NCI-H1048 (cell line): ENCODE results near the gene DUS2.

Experiments used
- DNase-seq: peaks from one replicate; lab custom pipeline; 2025; lab: John Stamatoyannopoulos, UW

DUS2 gene

GRCh38 chr16:68046106-68046505 is 23.0 kb downstream of the DUS2 start:
- no peak for DNase-seq

DNA sequence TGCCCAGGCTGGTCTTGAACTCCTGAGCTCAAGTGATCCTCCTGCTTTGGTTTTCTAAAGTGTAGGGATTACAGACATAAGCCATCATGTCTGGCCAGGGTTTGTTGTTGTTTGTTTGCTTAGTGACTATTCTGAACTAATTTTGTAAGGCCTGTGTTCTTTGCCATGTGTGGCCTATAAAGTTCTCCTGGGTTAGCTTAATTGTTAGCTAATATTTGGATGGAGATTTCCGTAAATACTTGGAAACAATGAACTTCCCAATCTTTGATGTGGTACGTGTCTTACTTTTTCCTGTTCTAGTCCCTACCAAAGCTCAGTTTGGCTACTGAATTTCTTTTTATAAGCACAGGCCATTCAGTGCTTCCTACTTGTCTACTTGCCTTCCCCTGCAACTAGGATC is 24.9 kb downstream of the DUS2 start:
- no peak for DNase-seq

DNA sequence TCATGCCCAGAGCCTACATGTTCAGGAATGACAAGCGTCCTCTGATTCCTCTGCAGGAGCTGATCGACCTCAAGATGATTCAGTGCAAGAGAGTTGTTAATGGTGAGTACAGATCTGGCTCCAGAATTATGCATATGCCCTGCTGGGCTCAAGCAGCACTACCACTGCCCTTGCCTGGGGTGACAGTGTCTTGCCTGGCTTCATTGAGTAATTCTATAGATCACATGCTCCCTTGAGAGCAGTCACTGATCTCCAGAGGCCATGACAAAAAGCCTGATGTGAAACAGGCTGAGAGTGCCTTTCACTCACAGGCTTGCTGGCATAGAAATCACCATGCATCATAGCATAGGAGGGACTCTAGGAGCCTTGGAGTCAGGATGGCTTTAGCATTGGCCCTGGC is 26.4 kb downstream of the DUS2 start:
- DNase-seq = no peak

- DNase-seq = no peak
These were observed 32.3 kb downstream of the DUS2 start for GRCh38 chr16:68055395-68055794.

GRCh38 chr16:68059804-68060203 is 36.7 kb downstream of the DUS2 start:
- DNase-seq = no peak

GRCh38 chr16:68061396-68061795 is 38.3 kb downstream of the DUS2 start:
- no peak for DNase-seq

GRCh38 chr16:68062910-68063393 is 39.9 kb downstream of the DUS2 start:
- DNase-seq = no peak

GRCh38 chr16:68064791-68065365 is 41.8 kb downstream of the DUS2 start:
- DNase-seq = no peak

DNA sequence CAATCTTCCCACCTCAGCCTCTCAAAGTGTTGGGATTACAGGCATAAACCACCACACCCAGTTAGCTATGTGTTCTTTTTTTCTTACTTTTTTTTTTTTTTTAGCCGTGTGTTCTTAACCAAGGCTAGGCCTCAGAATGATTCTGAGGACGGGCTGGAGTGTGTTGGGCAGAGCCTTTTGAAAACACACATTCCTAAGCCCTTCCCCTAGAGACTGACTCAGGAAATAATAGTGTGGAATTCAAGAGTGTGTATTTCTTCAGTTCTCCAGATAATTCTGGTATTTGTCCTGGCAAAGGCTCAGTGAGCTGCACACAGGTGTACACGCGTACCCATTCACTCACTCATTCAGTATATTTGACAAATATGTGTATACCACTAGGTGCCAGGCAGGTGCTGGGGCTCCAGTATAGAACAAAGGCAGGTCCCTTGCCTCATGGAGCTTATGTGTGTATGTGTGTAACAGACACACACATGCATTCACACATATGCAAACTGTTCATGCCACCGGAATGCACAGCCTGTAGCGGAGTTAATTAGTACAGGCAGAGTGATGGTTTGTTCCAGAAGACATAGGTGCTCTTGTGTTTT is 42.7 kb downstream of the DUS2 start:
- no peak for DNase-seq

- no peak for DNase-seq
These were observed 43.7 kb downstream of the DUS2 start for GRCh38 chr16:68066763-68067162.

- no peak for DNase-seq
These were observed 45.8 kb downstream of the DUS2 start for GRCh38 chr16:68068926-68069325.

- no peak for DNase-seq
These were observed 46.6 kb downstream of the DUS2 start for GRCh38 chr16:68069511-68070248.

DNA sequence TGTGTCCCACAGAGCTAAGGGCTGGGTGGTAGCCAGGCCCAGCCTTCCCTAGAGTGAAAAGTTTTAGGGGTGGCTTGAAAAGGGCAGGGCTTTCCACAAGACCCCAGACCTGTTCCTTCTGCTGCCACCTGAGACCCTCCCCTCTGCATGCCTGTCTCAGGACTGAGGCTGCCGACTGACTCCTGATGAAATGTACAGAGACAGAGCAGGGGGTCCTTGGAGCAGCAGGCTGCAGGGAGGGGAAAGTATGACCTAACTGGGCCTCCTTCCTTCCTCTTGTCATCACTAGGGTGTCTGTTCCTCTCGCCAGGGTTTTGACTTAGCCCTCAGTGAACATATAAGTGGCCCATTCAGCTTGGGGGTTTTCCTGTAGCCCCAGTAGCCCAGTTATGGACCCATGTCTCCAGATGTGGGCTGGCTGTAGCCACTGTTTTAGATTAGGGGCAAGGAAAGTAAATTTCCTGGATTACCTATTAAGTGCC is 47.2 kb downstream of the DUS2 start:
- no peak for DNase-seq

DNA sequence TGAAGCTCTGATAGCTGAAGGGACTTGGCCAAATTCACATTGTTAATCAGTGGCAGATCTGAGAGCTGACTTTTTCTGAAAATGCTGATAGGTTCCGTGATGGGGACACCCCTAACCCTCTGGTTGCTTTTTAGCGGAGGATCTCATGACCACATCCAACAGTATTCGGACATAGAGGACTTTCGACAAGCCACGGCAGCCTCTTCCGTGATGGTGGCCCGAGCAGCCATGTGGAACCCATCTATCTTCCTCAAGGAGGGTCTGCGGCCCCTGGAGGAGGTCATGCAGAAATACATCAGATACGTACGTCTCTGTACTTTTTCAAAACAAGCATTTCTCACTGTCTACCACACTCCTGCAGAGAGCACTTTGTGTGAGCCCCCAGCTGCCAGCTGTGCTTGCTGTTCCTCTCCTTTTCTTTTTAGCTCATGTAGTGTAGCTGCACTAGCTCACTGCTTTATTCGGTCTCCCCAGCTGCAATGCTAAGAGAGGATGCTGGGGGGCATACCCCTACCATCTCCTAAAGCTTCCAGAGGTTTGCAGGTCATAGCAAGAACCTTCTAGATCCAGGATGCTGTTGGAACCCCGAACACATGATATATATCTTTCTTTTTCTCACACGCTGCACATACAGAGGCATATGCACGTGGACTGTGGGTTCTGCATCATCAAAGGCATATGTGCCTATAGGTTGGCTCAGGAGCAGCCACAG is 47.9 kb downstream of the DUS2 start:
- no peak for DNase-seq

GRCh38 chr16:68071518-68071901 is 48.4 kb downstream of the DUS2 start:
- no peak for DNase-seq

- no peak for DNase-seq
These were observed 49.1 kb downstream of the DUS2 start for GRCh38 chr16:68072038-68072695.

DNA sequence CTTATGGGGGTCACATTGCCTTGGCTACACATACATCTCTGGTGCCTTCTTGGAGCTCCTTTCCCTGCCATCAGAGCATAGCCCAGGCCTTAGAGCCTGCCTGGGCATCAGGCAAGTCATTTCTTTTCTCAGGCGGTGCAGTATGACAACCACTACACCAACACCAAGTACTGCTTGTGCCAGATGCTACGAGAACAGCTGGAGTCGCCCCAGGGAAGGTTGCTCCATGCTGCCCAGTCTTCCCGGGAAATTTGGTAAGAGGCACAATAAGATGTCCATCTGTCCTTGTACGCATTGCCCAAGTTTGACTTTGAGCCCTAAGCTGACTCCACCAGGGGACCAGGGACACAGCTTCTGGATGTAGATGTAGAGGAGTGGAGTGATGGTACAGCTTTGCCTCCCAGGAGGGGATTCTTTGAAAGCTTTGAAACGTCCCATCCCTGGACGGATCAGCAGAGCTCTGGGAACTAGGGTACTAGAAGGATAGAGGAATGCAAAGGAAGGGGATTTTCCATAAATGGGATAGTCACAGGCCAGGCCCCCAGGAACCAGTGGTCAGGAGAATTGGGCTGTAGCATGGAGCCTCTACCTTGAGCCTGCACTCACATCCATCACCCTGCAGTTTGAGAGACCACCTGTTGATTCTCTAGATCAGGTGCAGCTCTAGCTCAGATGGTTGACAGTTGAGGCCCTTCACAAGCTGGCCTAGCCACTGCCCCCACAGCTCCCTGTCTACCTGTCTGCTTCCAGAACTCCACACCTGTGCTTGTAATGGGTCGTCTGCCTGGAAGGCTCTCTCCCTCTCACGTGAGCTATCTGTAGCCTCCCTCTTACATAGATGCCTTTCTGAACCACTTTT is 51.0 kb downstream of the DUS2 start:
- DNase-seq = no peak

DNA sequence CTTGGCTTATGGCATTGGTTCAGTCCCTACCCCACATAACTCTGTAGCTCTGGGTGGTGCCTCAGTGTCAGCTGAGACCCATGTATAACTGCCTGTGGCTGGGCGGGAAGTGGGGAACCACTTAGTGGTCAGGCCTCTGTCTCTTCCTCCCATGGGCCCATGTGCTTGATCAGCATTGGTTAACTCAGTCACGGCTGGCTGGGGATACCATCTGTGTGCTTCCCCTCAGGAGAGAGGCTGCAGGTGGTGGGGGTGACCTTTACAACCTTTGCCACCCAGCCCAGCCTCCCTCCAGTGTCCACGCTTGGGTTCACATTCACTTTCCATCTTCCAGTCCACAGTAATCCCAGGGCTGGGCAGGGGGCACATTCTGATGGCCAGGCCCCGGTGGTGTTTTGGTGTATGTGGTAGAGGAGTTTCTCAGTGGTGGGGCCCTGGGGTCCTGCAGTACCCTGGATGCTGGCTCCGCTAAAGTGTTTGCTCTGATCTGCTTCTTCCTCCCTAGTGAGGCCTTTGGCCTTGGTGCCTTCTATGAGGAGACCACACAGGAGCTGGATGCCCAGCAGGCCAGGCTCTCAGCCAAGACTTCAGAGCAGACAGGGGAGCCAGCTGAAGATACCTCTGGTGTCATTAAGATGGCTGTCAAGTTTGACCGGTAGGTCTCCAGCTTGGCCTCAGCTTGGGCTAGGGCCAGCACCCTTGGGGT is 51.9 kb downstream of the DUS2 start:
- DNase-seq = no peak

GRCh38 chr16:68075980-68076379 is 52.9 kb downstream of the DUS2 start:
- no peak for DNase-seq

DNA sequence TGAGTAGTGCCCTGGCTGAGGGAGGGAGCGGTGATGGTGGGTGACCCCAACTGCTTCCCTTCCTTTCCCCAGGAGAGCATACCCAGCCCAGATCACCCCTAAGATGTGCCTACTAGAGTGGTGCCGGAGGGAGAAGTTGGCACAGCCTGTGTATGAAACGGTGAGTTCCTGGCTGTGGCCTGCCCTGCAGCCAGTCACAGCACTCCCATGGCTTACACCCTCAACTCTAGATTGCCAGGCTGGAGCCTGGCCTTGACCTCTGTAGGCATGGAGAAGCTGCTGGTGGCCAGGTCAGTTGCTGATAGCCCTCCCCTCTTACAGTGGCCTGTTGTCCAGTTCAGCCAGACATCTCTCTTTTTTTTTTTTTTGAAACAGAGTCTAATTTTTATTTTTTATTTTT is 53.5 kb downstream of the DUS2 start:
- no peak for DNase-seq
